Loucy (cell line): ENCODE results near the gene PRDM10.

ENCODE experiments used
- H2AFZ ChIP-seq: fragments of 200-600 bp; sonication (generic); 2 replicates; pipeline ENCODE4 v1.6.0; 2016; ENCODE audit warnings: antibody characterized with exemption, mild to moderate bottlenecking, low read length, moderate library complexity
- H3F3A ChIP-seq: fragments of 200-600 bp; 2 replicates; pipeline ENCODE4 v1.6.0; 2016; ENCODE audit warnings: antibody characterized with exemption, low read depth, mild to moderate bottlenecking
- H3K27me3 ChIP-seq: fragments of 200-600 bp; sonication (generic); 2 replicates; pipeline ENCODE4 v1.6.1; 2014; ENCODE audit warnings: low read length, mild to moderate bottlenecking; ENCODE audit not compliant: insufficient read depth, poor library complexity, severe bottlenecking
- H3K36me3 ChIP-seq: fragments of 200-600 bp; sonication (generic); 2 replicates; pipeline ENCODE4 v1.6.1; 2016; ENCODE audit warnings: low read length; ENCODE audit not compliant: insufficient read depth
- H3K4me1 ChIP-seq: fragments of 200-600 bp; sonication (generic); 2 replicates; pipeline ENCODE4 v1.5.1; 2014; ENCODE audit warnings: low read length, mild to moderate bottlenecking; ENCODE audit not compliant: insufficient read depth, poor library complexity, severe bottlenecking
- H3K4me2 ChIP-seq: fragments of 200-600 bp; sonication (generic); 2 replicates; pipeline ENCODE4 v1.6.0; 2014; ENCODE audit warnings: antibody characterized with exemption, low read length, low read depth, mild to moderate bottlenecking; ENCODE audit not compliant: poor library complexity, severe bottlenecking
- H3K4me3 ChIP-seq: fragments of 200-600 bp; sonication (generic); 2 replicates; pipeline ENCODE4 v1.5.1; 2014; ENCODE audit warnings: low read length, mild to moderate bottlenecking, mixed read lengths; ENCODE audit not compliant: poor library complexity, severe bottlenecking
- H3K79me2 ChIP-seq: fragments of 200-600 bp; sonication (generic); 2 replicates; pipeline ENCODE4 v1.6.1; 2014; ENCODE audit warnings: low read length; ENCODE audit not compliant: insufficient read depth
- H3K9ac ChIP-seq: fragments of 200-600 bp; sonication (generic); 2 replicates; pipeline ENCODE4 v1.6.0; 2014; ENCODE audit warnings: mild to moderate bottlenecking, low read depth, low read length, moderate library complexity; ENCODE audit not compliant: poor library complexity, severe bottlenecking
- H3K9me2 ChIP-seq: fragments of 200-600 bp; sonication (generic); replicated peaks from 2 replicates; pipeline ENCODE4 v1.6.1; 2016; ENCODE audit warnings: low read depth, low read length, mixed read lengths
- H3K9me3 ChIP-seq: fragments of 200-600 bp; sonication (generic); 2 replicates; pipeline ENCODE4 v1.6.1; 2014; ENCODE audit warnings: mild to moderate bottlenecking, antibody characterized with exemption, low read length, low read depth; ENCODE audit not compliant: insufficient read depth
- H4K20me1 ChIP-seq: fragments of 200-600 bp; sonication (generic); 2 replicates; pipeline ENCODE4 v1.6.0; 2014; ENCODE audit warnings: antibody characterized with exemption, low read length, mild to moderate bottlenecking; ENCODE audit not compliant: insufficient read depth, poor library complexity, severe bottlenecking
- EZH2phosphoT487 ChIP-seq: fragments of 200-600 bp; IDR thresholded peaks from 2 replicates; pipeline ENCODE4 v1.6.1; 2018; ENCODE audit warnings: antibody characterized with exemption, mild to moderate bottlenecking, moderate library complexity, borderline replicate concordance
- TF ChIP-seq, protein P1 (sequence below): fragments of 200-600 bp; sonication (generic); conservative IDR thresholded peaks from 2 replicates; pipeline ENCODE4 v1.5.1; 2014; ENCODE audit warnings: mild to moderate bottlenecking, antibody characterized with exemption, low read length

The PRDM10 gene

GRCh38 chr11:129978447-129978846 is 24.2 kb downstream of the PRDM10 start:
- Histone ChIP-seq H3K4me2 (no peak overlapping the region), H3K4me1 (no peaks in the 10 kb centered on the region), H3K9me3 (no peaks in the 10 kb centered on the region), H3K27me3 (no peaks in the 10 kb centered on the region), H3K4me3 (no peak overlapping the region), H3K36me3 (no peaks in the 10 kb centered on the region), H4K20me1 (no peaks in the 10 kb centered on the region), H3F3A (no peaks in the 10 kb centered on the region), H3K79me2 (no peaks in the 10 kb centered on the region), H2AFZ (no peak overlapping the region), H3K9ac (no peak overlapping the region), H3K9me2 (no peaks in the 10 kb centered on the region)
- TF ChIP-seq, protein P1, sequence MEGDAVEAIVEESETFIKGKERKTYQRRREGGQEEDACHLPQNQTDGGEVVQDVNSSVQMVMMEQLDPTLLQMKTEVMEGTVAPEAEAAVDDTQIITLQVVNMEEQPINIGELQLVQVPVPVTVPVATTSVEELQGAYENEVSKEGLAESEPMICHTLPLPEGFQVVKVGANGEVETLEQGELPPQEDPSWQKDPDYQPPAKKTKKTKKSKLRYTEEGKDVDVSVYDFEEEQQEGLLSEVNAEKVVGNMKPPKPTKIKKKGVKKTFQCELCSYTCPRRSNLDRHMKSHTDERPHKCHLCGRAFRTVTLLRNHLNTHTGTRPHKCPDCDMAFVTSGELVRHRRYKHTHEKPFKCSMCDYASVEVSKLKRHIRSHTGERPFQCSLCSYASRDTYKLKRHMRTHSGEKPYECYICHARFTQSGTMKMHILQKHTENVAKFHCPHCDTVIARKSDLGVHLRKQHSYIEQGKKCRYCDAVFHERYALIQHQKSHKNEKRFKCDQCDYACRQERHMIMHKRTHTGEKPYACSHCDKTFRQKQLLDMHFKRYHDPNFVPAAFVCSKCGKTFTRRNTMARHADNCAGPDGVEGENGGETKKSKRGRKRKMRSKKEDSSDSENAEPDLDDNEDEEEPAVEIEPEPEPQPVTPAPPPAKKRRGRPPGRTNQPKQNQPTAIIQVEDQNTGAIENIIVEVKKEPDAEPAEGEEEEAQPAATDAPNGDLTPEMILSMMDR = no peak
- no peak for TF ChIP-seq EZH2phosphoT487

- Histone ChIP-seq H3K4me2 (no peak overlapping the region), H2AFZ (no peak overlapping the region), H3K9me3 (no peaks in the 10 kb centered on the region), H3K4me3 (no peak overlapping the region), H3K4me1 (no peaks in the 10 kb centered on the region), H4K20me1 (no peaks in the 10 kb centered on the region), H3K36me3 (no peaks in the 10 kb centered on the region), H3K79me2 (no peaks in the 10 kb centered on the region), H3K9me2 (no peaks in the 10 kb centered on the region), H3K27me3 (no peaks in the 10 kb centered on the region), H3K9ac (no peak overlapping the region), H3F3A (no peaks in the 10 kb centered on the region)
- no peak for TF ChIP-seq EZH2phosphoT487
- TF ChIP-seq, protein P1 = no peak
These were observed 26.3 kb downstream of the PRDM10 start for GRCh38 chr11:129976328-129976727.

DNA sequence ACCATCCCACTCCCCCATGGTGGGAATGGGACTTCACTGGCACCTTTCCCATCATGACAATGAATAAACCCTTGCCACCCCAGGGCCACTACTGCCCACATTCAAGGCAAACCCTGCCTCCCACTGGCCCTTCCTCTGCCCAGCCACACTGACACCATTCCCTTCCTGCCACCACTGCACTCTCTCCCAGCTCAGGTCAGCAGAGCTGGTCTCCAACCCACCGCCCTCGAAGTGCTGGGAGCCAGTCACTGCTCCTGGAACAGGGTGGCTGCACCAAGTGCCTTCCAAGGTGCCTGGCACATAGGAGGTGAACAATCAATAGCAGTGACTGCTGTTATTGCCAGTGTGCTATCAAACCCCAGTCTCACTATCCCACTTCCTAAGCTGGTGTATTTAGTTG is 27.1 kb downstream of the PRDM10 start:
- H3K27me3 ChIP-seq = no peaks in the 10 kb centered on the region
- H3K9me3 ChIP-seq = no peaks in the 10 kb centered on the region
- no peak overlapping the region for H3K4me2 ChIP-seq
- H2AFZ ChIP-seq = no peak overlapping the region
- no peak overlapping the region for H3K9ac ChIP-seq
- no peaks in the 10 kb centered on the region for H3K9me2 ChIP-seq
- H3K4me3 ChIP-seq = no peak overlapping the region
- H3K4me1 ChIP-seq = no peaks in the 10 kb centered on the region
- H3F3A ChIP-seq = no peaks in the 10 kb centered on the region
- H3K36me3 ChIP-seq = no peaks in the 10 kb centered on the region
- H3K79me2 ChIP-seq = no peaks in the 10 kb centered on the region
- TF ChIP-seq, protein P1 = no peak
- no peak for TF ChIP-seq EZH2phosphoT487
- H4K20me1 ChIP-seq = no peaks in the 10 kb centered on the region
